ENCODE measurements around the gene OR4D2. TPM values are rescaled to one million over a fixed set of nuclear protein-coding genes. Genes with fewer than 3 reads are reported as not detected.

The OR4D2 gene
- total and polyA plus RNA-seq, 2 of the 8 experiments (the other 6 are each of a cell fraction or from before 2014, with no cell fraction given), result not detected

DNA sequence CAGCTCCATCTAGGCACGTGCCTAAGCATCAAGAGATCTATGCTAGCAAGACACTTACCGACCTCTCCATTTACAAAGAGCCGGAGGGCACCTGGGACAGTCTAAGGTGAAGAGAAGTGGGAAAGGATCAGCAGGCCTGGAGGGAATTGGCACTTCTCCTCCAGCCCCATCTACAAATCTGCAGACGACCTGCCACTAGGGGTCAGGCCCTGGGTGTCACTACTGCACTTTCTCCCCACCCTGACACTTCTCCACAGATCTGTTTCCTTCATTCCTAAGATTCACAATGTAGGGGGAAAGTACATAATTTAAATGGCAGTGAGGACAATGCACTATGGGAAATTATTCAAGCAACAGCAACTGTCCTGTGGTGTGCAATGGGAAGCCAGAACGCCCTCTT, 44.1 kb downstream of the OR4D2 start:
- Histone ChIP-seq H4K20me1 (replicated peaks in 1 of 2; ENCODE audit: control insufficient read depth in 1 of 2, insufficient read depth in 2 of 2, low read length in 2 of 2) (no peaks in the 10 kb centered on the region), H3K9ac (replicated peaks in 1 of 4; ENCODE audit: extremely low read depth in 1 of 4, low read depth in 3 of 4, low read length in 3 of 4) (no peak overlapping the region), H3K4me3 (ENCODE audit: extremely low read depth in 1 of 4, insufficient read depth in 2 of 4, low read depth in 3 of 4, low read length in 4 of 4) (no peak overlapping the region), H2BK12ac (ENCODE audit: low read depth, low read length) (no peak overlapping the region), H3K18ac (ENCODE audit: extremely low read depth, low read length) (no peak overlapping the region), H3K4ac (replicated peaks; ENCODE audit: insufficient read length, low read depth, low read length) (no peak overlapping the region), H2BK20ac (ENCODE audit: low read length) (no peak overlapping the region), H3K27me3 (replicated peaks in 1 of 4; ENCODE audit: control insufficient read depth in 3 of 4, extremely low read depth in 1 of 4, insufficient read depth in 3 of 4, low read length in 3 of 4) (no peaks in the 10 kb centered on the region), H3K14ac (ENCODE audit: insufficient read length) (no peak overlapping the region), H4K91ac (replicated peaks; ENCODE audit: insufficient read length, low read length) (no peak overlapping the region), H2BK15ac (ENCODE audit: low read length) (no peak overlapping the region), H3K4me1 (replicated peaks in 1 of 4; ENCODE audit: control insufficient read depth in 3 of 4, insufficient read depth in 4 of 4, low read length in 3 of 4) (no peaks in the 10 kb centered on the region), H3K4me2 (ENCODE audit: insufficient read depth in 1 of 2, low read depth in 2 of 2, low read length in 2 of 2) (no peak overlapping the region), H3K27ac (ENCODE audit: low read depth, low read length) (no peak overlapping the region), H3K79me2 (ENCODE audit: control insufficient read depth in 1 of 2, insufficient read depth in 2 of 2, low read length in 2 of 2) (no peaks in the 10 kb centered on the region), H3K9me3 (ENCODE audit: insufficient read depth in 2 of 2, low read depth in 1 of 2, low read length in 1 of 2) (no peaks in the 10 kb centered on the region), H3K23ac (ENCODE audit: insufficient read length) (no peak overlapping the region), H3K36me3 (ENCODE audit: control insufficient read depth in 2 of 4, insufficient read depth in 4 of 4, low read length in 3 of 4) (peaks cover 0 to 17% (median 6%) of the 10 kb centered on the region in 4 experiments; a peak in 5 of 8 replicates), H3K79me1 (ENCODE audit: low read depth, low read length) (no peaks in the 10 kb centered on the region), H2AK5ac (ENCODE audit: low read depth, low read length) (no peak overlapping the region), H2BK120ac (replicated peaks; ENCODE audit: low read depth, low read length) (no peak overlapping the region), H3K23me2 (ENCODE audit: low read depth, low read length) (no peaks in the 10 kb centered on the region), H2AFZ (ENCODE audit: low read length) (no peak overlapping the region), H3K56ac (replicated peaks; ENCODE audit: insufficient read length, low read depth, low read length) (no peak overlapping the region), H4K8ac (ENCODE audit: extremely low read depth, insufficient read depth, low read length) (no peak overlapping the region), H4K5ac (ENCODE audit: insufficient read length, low read depth, low read length) (no peak overlapping the region), H2BK5ac (ENCODE audit: low read depth, low read length) (no peak overlapping the region)
- POLR2A ChIA-PET (ENCODE audit: partially characterized antibody), result interaction anchor here (1.1 kb wide), 1 partner anchor 27 kb away, joined by 3 read pairs; the partner anchor contains the start of gene LPO
- no peak for FAIRE-seq
- no peak for DNase-seq (ENCODE audit: low read depth in 1 of 2, low spot score in 2 of 2)
- CTCF ChIA-PET (ENCODE audit: partially characterized antibody), result interaction anchor here (0.6 to 13.2 kb wide), 9 partner anchors 11 to 92 kb away, joined by 3 to 127 read pairs (median 5); no protein-coding TSS in a partner anchor
- TF ChIP-seq CTCF (IDR thresholded peaks at IDR 0.05; ENCODE audit: control extremely low read depth in 1 of 3, insufficient read depth in 1 of 3, low read depth in 1 of 3, low read length in 3 of 3) (peak; percentile 32 to 68 (median 60)), RAD21 (IDR thresholded peaks at IDR 0.05 in 1 of 2, conservative IDR thresholded peaks at IDR 0.05 in 1 of 2; ENCODE audit: low read depth in 2 of 2, low read length in 2 of 2) (peak; percentile 21 to 38; a peak in 2 of 4 replicates), SRF (IDR thresholded peaks at IDR 0.05; ENCODE audit: low read depth, low read length) (no peak), ATF3 (IDR thresholded peaks at IDR 0.05; ENCODE audit: insufficient read depth, low read depth, low read length) (no peak)
- WGBS, 2 experiments (ENCODE audit: extremely low coverage in 1 of 2, insufficient coverage in 1 of 2, insufficient read length in 1 of 2, insufficient replicate concordance in 2 of 2, low coverage in 1 of 2, low lambda C conversion rate in 2 of 2, missing lambda C conversion rate in 1 of 2), result 71% methylated on average over 5 of the region's 5 CpGs; no CpG with 5 or more reads in 1 of the 2 experiments
